ENCODE measurements around the gene KLF17. TPM values are rescaled to one million over a fixed set of nuclear protein-coding genes. Genes with fewer than 3 reads are reported as not detected.

The KLF17 gene
- total and polyA plus RNA-seq, 5 donors from 2014 or later = not detected

- Mint-ChIP-seq H3K9me3 (peaks cover 0 to 6% (median 0%) of the 10 kb centered on the region in 7 donors), H3K27ac (no peak overlapping the region), H3K4me3 (no peak overlapping the region), H3K4me1 (no peaks in the 10 kb centered on the region), H3K36me3 (no peaks in the 10 kb centered on the region), H3K27me3 (peaks cover 34% of the 10 kb centered on the region)
- Histone ChIP-seq H3K4me3 (ENCODE audit: low read depth, low read length) (no peak overlapping the region), H3K9me3 (ENCODE audit: control insufficient read depth in 2 of 2, low read length in 2 of 2) (no peaks in the 10 kb centered on the region), H3K27ac (ENCODE audit: insufficient read depth, low read length, poor library complexity, severe bottlenecking) (no peak overlapping the region), H3K27me3 (ENCODE audit: control insufficient read depth, insufficient read depth, low read length) (no peaks in the 10 kb centered on the region), H3K36me3 (ENCODE audit: control insufficient read depth, insufficient read depth, low read length) (no peaks in the 10 kb centered on the region), H3K4me1 (ENCODE audit: control insufficient read depth, insufficient read depth, low read length, poor library complexity, severe bottlenecking) (no peaks in the 10 kb centered on the region)
- ATAC-seq (ENCODE audit: low read depth in 2 of 2) (no peak), DNase-seq (no peak)
These were observed 18.3 kb upstream of the KLF17 start for GRCh38 chr1:44100183-44100868.

GRCh38 chr1:44101328-44101727 lies 17.3 kb upstream of the KLF17 start:
- H3K9me3 ChIP-seq (ENCODE audit: control insufficient read depth in 2 of 2, low read length in 2 of 2) = no peaks in the 10 kb centered on the region
- H3K4me3 ChIP-seq (ENCODE audit: low read depth, low read length) = no peak overlapping the region
- Mint-ChIP-seq H3K4me1 (no peaks in the 10 kb centered on the region), H3K4me3 (no peak overlapping the region), H3K27me3 (peaks cover 31% of the 10 kb centered on the region), H3K36me3 (no peaks in the 10 kb centered on the region), H3K27ac (no peak overlapping the region), H3K9me3 (peaks cover 0 to 6% (median 0%) of the 10 kb centered on the region in 7 donors)
- ATAC-seq (ENCODE audit: low read depth in 2 of 2) = no peak
- DNase-seq = no peak
- H3K27me3 ChIP-seq (ENCODE audit: control insufficient read depth, insufficient read depth, low read length) = peaks cover 4% of the 10 kb centered on the region
- H3K4me1 ChIP-seq (ENCODE audit: control insufficient read depth, insufficient read depth, low read length, poor library complexity, severe bottlenecking) = no peaks in the 10 kb centered on the region
- H3K36me3 ChIP-seq (ENCODE audit: control insufficient read depth, insufficient read depth, low read length) = no peaks in the 10 kb centered on the region
- no peak overlapping the region for H3K27ac ChIP-seq (ENCODE audit: insufficient read depth, low read length, poor library complexity, severe bottlenecking)

GRCh38 chr1:44103270-44104131 lies 15.1 kb upstream of the KLF17 start:
- Histone ChIP-seq H3K27ac (ENCODE audit: insufficient read depth, low read length, poor library complexity, severe bottlenecking) (no peak overlapping the region), H3K9me3 (ENCODE audit: control insufficient read depth in 2 of 2, low read length in 2 of 2) (no peaks in the 10 kb centered on the region), H3K36me3 (ENCODE audit: control insufficient read depth, insufficient read depth, low read length) (no peaks in the 10 kb centered on the region), H3K27me3 (ENCODE audit: control insufficient read depth, insufficient read depth, low read length) (peaks cover 4% of the 10 kb centered on the region), H3K4me3 (ENCODE audit: low read depth, low read length) (no peak overlapping the region), H3K4me1 (ENCODE audit: control insufficient read depth, insufficient read depth, low read length, poor library complexity, severe bottlenecking) (no peaks in the 10 kb centered on the region)
- peaks cover 0 to 2% (median 0%) of the 10 kb centered on the region in 7 donors for H3K9me3 Mint-ChIP-seq
- ATAC-seq (ENCODE audit: low read depth in 2 of 2) (no peak), DNase-seq (no peak)
- no peak overlapping the region for H3K4me3 Mint-ChIP-seq
- peaks cover 37% of the 10 kb centered on the region for H3K27me3 Mint-ChIP-seq
- no peaks in the 10 kb centered on the region for H3K36me3 Mint-ChIP-seq
- H3K27ac Mint-ChIP-seq = no peak overlapping the region
- H3K4me1 Mint-ChIP-seq = no peaks in the 10 kb centered on the region

GRCh38 chr1:44105810-44106209 lies 12.8 kb upstream of the KLF17 start:
- Histone ChIP-seq H3K27ac (ENCODE audit: insufficient read depth, low read length, poor library complexity, severe bottlenecking) (no peak overlapping the region), H3K36me3 (ENCODE audit: control insufficient read depth, insufficient read depth, low read length) (no peaks in the 10 kb centered on the region), H3K27me3 (ENCODE audit: control insufficient read depth, insufficient read depth, low read length) (peaks cover 4% of the 10 kb centered on the region), H3K4me3 (ENCODE audit: low read depth, low read length) (no peak overlapping the region), H3K4me1 (ENCODE audit: control insufficient read depth, insufficient read depth, low read length, poor library complexity, severe bottlenecking) (no peaks in the 10 kb centered on the region), H3K9me3 (ENCODE audit: control insufficient read depth in 2 of 2, low read length in 2 of 2) (no peaks in the 10 kb centered on the region)
- Mint-ChIP-seq H3K36me3 (no peaks in the 10 kb centered on the region), H3K27ac (no peak overlapping the region), H3K9me3 (peaks cover 0 to 2% (median 0%) of the 10 kb centered on the region in 7 donors), H3K4me3 (no peak overlapping the region), H3K4me1 (no peaks in the 10 kb centered on the region), H3K27me3 (peaks cover 51% of the 10 kb centered on the region)
- ATAC-seq (ENCODE audit: low read depth in 2 of 2) (no peak), DNase-seq (no peak)

- Mint-ChIP-seq H3K9me3 (peaks cover 0 to 2% (median 0%) of the 10 kb centered on the region in 7 donors), H3K4me3 (no peak overlapping the region), H3K27me3 (peaks cover 49% of the 10 kb centered on the region), H3K4me1 (no peaks in the 10 kb centered on the region), H3K27ac (no peak overlapping the region), H3K36me3 (no peaks in the 10 kb centered on the region)
- no peak for ATAC-seq (ENCODE audit: low read depth in 2 of 2)
- DNase-seq = no peak
- Histone ChIP-seq H3K4me3 (ENCODE audit: low read depth, low read length) (no peak overlapping the region), H3K27me3 (ENCODE audit: control insufficient read depth, insufficient read depth, low read length) (peaks cover 4% of the 10 kb centered on the region), H3K36me3 (ENCODE audit: control insufficient read depth, insufficient read depth, low read length) (no peaks in the 10 kb centered on the region), H3K9me3 (ENCODE audit: control insufficient read depth in 2 of 2, low read length in 2 of 2) (no peaks in the 10 kb centered on the region), H3K27ac (ENCODE audit: insufficient read depth, low read length, poor library complexity, severe bottlenecking) (no peak overlapping the region), H3K4me1 (ENCODE audit: control insufficient read depth, insufficient read depth, low read length, poor library complexity, severe bottlenecking) (no peaks in the 10 kb centered on the region)
These were observed 10.4 kb upstream of the KLF17 start for GRCh38 chr1:44108241-44108640.

GRCh38 chr1:44108971-44109370 lies 9.7 kb upstream of the KLF17 start:
- no peaks in the 10 kb centered on the region for H3K4me1 Mint-ChIP-seq
- H3K27ac ChIP-seq (ENCODE audit: insufficient read depth, low read length, poor library complexity, severe bottlenecking) = no peak overlapping the region
- no peak overlapping the region for H3K4me3 ChIP-seq (ENCODE audit: low read depth, low read length)
- H3K27me3 Mint-ChIP-seq = peaks cover 54% of the 10 kb centered on the region
- H3K27me3 ChIP-seq (ENCODE audit: control insufficient read depth, insufficient read depth, low read length) = peaks cover 4% of the 10 kb centered on the region
- no peaks in the 10 kb centered on the region for H3K9me3 ChIP-seq (ENCODE audit: control insufficient read depth in 2 of 2, low read length in 2 of 2)
- no peaks in the 10 kb centered on the region for H3K4me1 ChIP-seq (ENCODE audit: control insufficient read depth, insufficient read depth, low read length, poor library complexity, severe bottlenecking)
- no peaks in the 10 kb centered on the region for H3K36me3 Mint-ChIP-seq
- no peak overlapping the region for H3K4me3 Mint-ChIP-seq
- no peaks in the 10 kb centered on the region for H3K36me3 ChIP-seq (ENCODE audit: control insufficient read depth, insufficient read depth, low read length)
- ATAC-seq (ENCODE audit: low read depth in 2 of 2) = no peak
- no peak overlapping the region for H3K27ac Mint-ChIP-seq
- no peak for DNase-seq
- peaks cover 0 to 2% (median 0%) of the 10 kb centered on the region in 7 donors for H3K9me3 Mint-ChIP-seq

GRCh38 chr1:44110916-44111315 lies 7.7 kb upstream of the KLF17 start:
- Mint-ChIP-seq H3K27ac (no peak overlapping the region), H3K4me3 (no peak overlapping the region), H3K36me3 (no peaks in the 10 kb centered on the region), H3K27me3 (peaks cover 40% of the 10 kb centered on the region), H3K9me3 (no peaks in the 10 kb centered on the region), H3K4me1 (no peaks in the 10 kb centered on the region)
- DNase-seq (no peak), ATAC-seq (ENCODE audit: low read depth in 2 of 2) (no peak)
- H3K27ac ChIP-seq (ENCODE audit: insufficient read depth, low read length, poor library complexity, severe bottlenecking) = no peak overlapping the region
- H3K4me1 ChIP-seq (ENCODE audit: control insufficient read depth, insufficient read depth, low read length, poor library complexity, severe bottlenecking) = no peaks in the 10 kb centered on the region
- H3K36me3 ChIP-seq (ENCODE audit: control insufficient read depth, insufficient read depth, low read length) = no peaks in the 10 kb centered on the region
- H3K4me3 ChIP-seq (ENCODE audit: low read depth, low read length) = no peak overlapping the region
- peaks cover 3% of the 10 kb centered on the region for H3K27me3 ChIP-seq (ENCODE audit: control insufficient read depth, insufficient read depth, low read length)
- no peaks in the 10 kb centered on the region for H3K9me3 ChIP-seq (ENCODE audit: control insufficient read depth in 2 of 2, low read length in 2 of 2)

Data from CD4-positive, CD25-positive, alpha-beta regulatory T cell (primary cell).